ENCODE results near the gene PDIA2.

Gene PDIA2

GRCh38 chr16:284204-285120 lies 1.5 kb downstream of the PDIA2 start:
- Mint-ChIP-seq H3K4me1 (peaks cover under 1% of the 10 kb centered on the region), H3K27ac (no peak overlapping the region), H3K9me3 (no peaks in the 10 kb centered on the region), H3K36me3 (peaks cover 23% of the 10 kb centered on the region), H3K4me3 (no peak overlapping the region), H3K27me3 (peaks cover 28% of the 10 kb centered on the region)
- no peak for ATAC-seq

- no peaks in the 10 kb centered on the region for H3K9me3 Mint-ChIP-seq
- no peak for ATAC-seq
- H3K4me3 Mint-ChIP-seq = no peak overlapping the region
- H3K27me3 Mint-ChIP-seq = peaks cover 27% of the 10 kb centered on the region
- no peaks in the 10 kb centered on the region for H3K4me1 Mint-ChIP-seq
- peaks cover 27% of the 10 kb centered on the region for H3K36me3 Mint-ChIP-seq
- H3K27ac Mint-ChIP-seq = no peak overlapping the region
Measured at GRCh38 chr16:285146-286055, 2.4 kb downstream of the PDIA2 start.

- Mint-ChIP-seq H3K4me3 (no peak overlapping the region), H3K36me3 (peaks cover 40% of the 10 kb centered on the region), H3K27ac (no peak overlapping the region), H3K9me3 (no peaks in the 10 kb centered on the region), H3K4me1 (no peaks in the 10 kb centered on the region), H3K27me3 (peaks cover 16% of the 10 kb centered on the region)
- ATAC-seq = no peak
Measured at GRCh38 chr16:286491-287297, 3.7 kb downstream of the PDIA2 start.

- Mint-ChIP-seq H3K36me3 (peaks cover 45% of the 10 kb centered on the region), H3K27me3 (peaks cover 9% of the 10 kb centered on the region), H3K27ac (no peak overlapping the region), H3K9me3 (no peaks in the 10 kb centered on the region), H3K4me3 (no peak overlapping the region), H3K4me1 (no peaks in the 10 kb centered on the region)
- ATAC-seq = no peak
Measured at GRCh38 chr16:287298-287811, 4.4 kb downstream of the PDIA2 start.

GRCh38 chr16:287981-288920 lies 5.3 kb downstream of the PDIA2 start:
- ATAC-seq = no peak
- Mint-ChIP-seq H3K27me3 (peaks cover under 1% of the 10 kb centered on the region), H3K9me3 (no peaks in the 10 kb centered on the region), H3K4me3 (no peak overlapping the region), H3K36me3 (peaks cover 54% of the 10 kb centered on the region), H3K27ac (no peak overlapping the region), H3K4me1 (no peaks in the 10 kb centered on the region)

- H3K4me1 Mint-ChIP-seq = no peaks in the 10 kb centered on the region
- H3K27ac Mint-ChIP-seq = no peak overlapping the region
- no peaks in the 10 kb centered on the region for H3K9me3 Mint-ChIP-seq
- no peak overlapping the region for H3K4me3 Mint-ChIP-seq
- H3K36me3 Mint-ChIP-seq = peaks cover 63% of the 10 kb centered on the region
- H3K27me3 Mint-ChIP-seq = no peaks in the 10 kb centered on the region
- no peak for ATAC-seq
Measured at GRCh38 chr16:289395-289997, 6.5 kb downstream of the PDIA2 start.

GRCh38 chr16:290015-290680 lies 7.2 kb downstream of the PDIA2 start:
- Mint-ChIP-seq H3K27ac (no peak overlapping the region), H3K27me3 (no peaks in the 10 kb centered on the region), H3K4me3 (no peak overlapping the region), H3K9me3 (no peaks in the 10 kb centered on the region), H3K4me1 (no peaks in the 10 kb centered on the region), H3K36me3 (peaks cover 63% of the 10 kb centered on the region)
- no peak for ATAC-seq

- H3K4me1 Mint-ChIP-seq = no peaks in the 10 kb centered on the region
- no peak overlapping the region for H3K4me3 Mint-ChIP-seq
- no peak for ATAC-seq
- no peaks in the 10 kb centered on the region for H3K9me3 Mint-ChIP-seq
- peaks cover 63% of the 10 kb centered on the region for H3K36me3 Mint-ChIP-seq
- no peaks in the 10 kb centered on the region for H3K27me3 Mint-ChIP-seq
- no peak overlapping the region for H3K27ac Mint-ChIP-seq
Measured at GRCh38 chr16:290681-291405, 7.9 kb downstream of the PDIA2 start.

GRCh38 chr16:291539-291938 lies 8.6 kb downstream of the PDIA2 start:
- no peak for ATAC-seq
- no peaks in the 10 kb centered on the region for H3K4me1 Mint-ChIP-seq
- H3K36me3 Mint-ChIP-seq = peaks cover 59% of the 10 kb centered on the region
- H3K27me3 Mint-ChIP-seq = no peaks in the 10 kb centered on the region
- no peak overlapping the region for H3K4me3 Mint-ChIP-seq
- H3K27ac Mint-ChIP-seq = no peak overlapping the region
- no peaks in the 10 kb centered on the region for H3K9me3 Mint-ChIP-seq

- H3K9me3 Mint-ChIP-seq = no peaks in the 10 kb centered on the region
- no peak for ATAC-seq
- H3K27me3 Mint-ChIP-seq = no peaks in the 10 kb centered on the region
- no peak overlapping the region for H3K4me3 Mint-ChIP-seq
- H3K36me3 Mint-ChIP-seq = peaks cover 57% of the 10 kb centered on the region
- H3K27ac Mint-ChIP-seq = no peak overlapping the region
- no peaks in the 10 kb centered on the region for H3K4me1 Mint-ChIP-seq
Measured at GRCh38 chr16:293043-293775, 10.2 kb downstream of the PDIA2 start.

- H3K36me3 Mint-ChIP-seq = peaks cover 45% of the 10 kb centered on the region
Measured at GRCh38 chr16:296276-296675, 13.3 kb downstream of the PDIA2 start.

GRCh38 chr16:296806-297510 lies 14.0 kb downstream of the PDIA2 start:
- ATAC-seq = no peak
- Mint-ChIP-seq H3K27me3 (no peaks in the 10 kb centered on the region), H3K9me3 (no peaks in the 10 kb centered on the region), H3K27ac (no peak overlapping the region), H3K36me3 (peaks cover 38% of the 10 kb centered on the region), H3K4me1 (no peaks in the 10 kb centered on the region), H3K4me3 (no peak overlapping the region)

More at GRCh38 chr16:296276-296675, 13.3 kb downstream of the PDIA2 start:
- Mint-ChIP-seq H3K27ac (no peak overlapping the region), H3K27me3 (no peaks in the 10 kb centered on the region), H3K4me1 (no peaks in the 10 kb centered on the region), H3K4me3 (no peak overlapping the region), H3K9me3 (no peaks in the 10 kb centered on the region)
- ATAC-seq = no peak

Measured in stimulated activated memory B cell treated with anti-CD40 and anti-IgM and Interleukin-4, amounts not matched to agents 10 μg/mL and 1 μg/mL and 100 μg/mL, for 72 hours (primary cell).